ENCODE results near the gene SLC22A13.

The SLC22A13 gene, protein sequence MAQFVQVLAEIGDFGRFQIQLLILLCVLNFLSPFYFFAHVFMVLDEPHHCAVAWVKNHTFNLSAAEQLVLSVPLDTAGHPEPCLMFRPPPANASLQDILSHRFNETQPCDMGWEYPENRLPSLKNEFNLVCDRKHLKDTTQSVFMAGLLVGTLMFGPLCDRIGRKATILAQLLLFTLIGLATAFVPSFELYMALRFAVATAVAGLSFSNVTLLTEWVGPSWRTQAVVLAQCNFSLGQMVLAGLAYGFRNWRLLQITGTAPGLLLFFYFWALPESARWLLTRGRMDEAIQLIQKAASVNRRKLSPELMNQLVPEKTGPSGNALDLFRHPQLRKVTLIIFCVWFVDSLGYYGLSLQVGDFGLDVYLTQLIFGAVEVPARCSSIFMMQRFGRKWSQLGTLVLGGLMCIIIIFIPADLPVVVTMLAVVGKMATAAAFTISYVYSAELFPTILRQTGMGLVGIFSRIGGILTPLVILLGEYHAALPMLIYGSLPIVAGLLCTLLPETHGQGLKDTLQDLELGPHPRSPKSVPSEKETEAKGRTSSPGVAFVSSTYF

GRCh38 chr3:38265604-38266307 is at the start of gene SLC22A13:
Gene SLC22A13, plus strand, starts transcription at chr3:38265812. Its CDS starts 49 bp downstream, at chr3:38265861.
- no peak for DNase-seq (ENCODE audit: low read depth)
- no peak within 1 kb of the TSS for H3K4me3 ChIP-seq (ENCODE audit: low read depth, low read length)
- no peak for TF ChIP-seq CTCF (conservative IDR thresholded peaks at IDR 0.05; ENCODE audit: low read depth, low read length)

DNA sequence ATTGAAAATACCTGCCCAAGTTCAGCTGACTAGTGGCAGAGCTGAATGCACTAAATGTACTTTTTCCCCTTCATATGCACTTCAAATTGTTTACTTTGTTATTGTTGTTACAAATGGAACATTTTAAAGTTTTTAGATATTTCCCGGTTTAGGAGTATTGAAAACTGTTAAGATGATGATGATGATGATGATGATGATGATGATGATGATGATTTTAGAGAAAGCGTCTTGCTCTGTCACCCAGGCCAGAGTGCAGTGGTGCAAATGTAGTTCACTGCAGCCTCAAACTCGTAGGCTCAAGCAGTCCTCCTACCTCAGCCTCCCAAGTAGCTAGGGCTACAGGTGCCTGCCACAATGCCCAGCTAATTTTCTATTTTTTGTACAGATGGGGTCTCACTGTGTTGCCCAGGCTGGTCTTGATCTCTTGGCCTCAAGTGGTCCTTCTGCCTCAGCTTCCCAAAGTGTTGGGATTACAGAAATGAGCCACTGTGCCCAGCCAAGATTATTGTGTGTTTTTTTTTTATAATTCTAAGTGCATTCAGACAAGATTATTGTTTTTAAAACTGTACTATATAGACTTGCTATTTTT is 45.9 kb upstream of the SLC22A13 start:
- H3K4me3 ChIP-seq (ENCODE audit: low read depth, low read length) = no peak overlapping the region
- no peak for DNase-seq (ENCODE audit: low read depth)
- no peak for TF ChIP-seq CTCF (conservative IDR thresholded peaks at IDR 0.05; ENCODE audit: low read depth, low read length)

- no peak overlapping the region for H3K4me3 ChIP-seq (ENCODE audit: low read depth, low read length)
- TF ChIP-seq CTCF (conservative IDR thresholded peaks at IDR 0.05; ENCODE audit: low read depth, low read length) = no peak
- no peak for DNase-seq (ENCODE audit: low read depth)
Observed at GRCh38 chr3:38221005-38221404, 44.6 kb upstream of the SLC22A13 start.

DNA sequence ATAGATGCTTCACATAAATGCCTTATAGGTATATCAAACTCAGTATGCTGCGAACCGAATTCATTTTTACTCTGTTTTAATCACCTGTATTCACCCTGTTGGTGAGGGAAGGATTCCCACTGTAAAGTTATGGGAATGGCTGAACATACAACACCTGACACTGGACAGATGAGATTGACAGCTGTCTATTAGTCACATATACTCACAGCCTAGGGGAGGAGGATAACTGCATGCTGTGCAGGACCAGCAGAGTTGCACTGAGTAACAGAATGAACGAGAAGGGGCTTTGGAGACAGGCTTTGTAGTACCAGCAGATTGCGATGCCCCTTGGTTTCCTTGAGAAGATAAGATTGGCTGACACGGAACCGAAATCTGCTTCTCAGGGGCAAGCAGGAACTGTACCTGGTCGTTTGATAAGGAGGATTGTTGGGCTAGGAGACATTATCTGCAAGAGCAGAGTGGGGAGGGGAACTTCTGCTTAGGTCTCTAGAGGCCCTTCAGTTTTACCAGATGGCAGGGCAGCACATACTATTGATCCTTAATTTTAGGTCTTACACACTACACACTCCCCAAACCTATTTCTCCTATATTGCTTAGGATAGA is 43.5 kb upstream of the SLC22A13 start:
- DNase-seq (ENCODE audit: low read depth) = no peak
- no peak for TF ChIP-seq CTCF (conservative IDR thresholded peaks at IDR 0.05; ENCODE audit: low read depth, low read length)

DNA sequence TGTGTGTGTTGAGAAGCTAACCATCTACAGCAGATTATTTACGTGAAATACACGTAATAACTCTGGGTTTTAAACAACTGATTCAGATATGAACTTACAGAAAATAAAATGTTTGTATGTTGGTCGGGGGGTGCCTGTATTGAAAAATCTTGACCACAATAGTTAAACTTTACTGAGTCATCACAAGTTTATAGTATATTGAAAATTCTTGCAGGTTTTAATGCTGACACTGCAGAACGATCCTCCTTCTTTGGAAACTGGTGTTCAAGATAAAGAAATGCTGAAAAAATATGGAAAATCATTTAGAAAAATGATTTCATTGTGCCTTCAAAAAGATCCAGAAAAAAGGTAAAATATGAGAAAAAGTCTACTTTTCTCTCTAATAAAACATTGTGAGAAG is 41.3 kb upstream of the SLC22A13 start:
- peak; percentile 25 for DNase-seq (ENCODE audit: low read depth)
- H3K4me3 ChIP-seq (ENCODE audit: low read depth, low read length) = no peak overlapping the region
- TF ChIP-seq CTCF (conservative IDR thresholded peaks at IDR 0.05; ENCODE audit: low read depth, low read length) = no peak

More for the DNA sequence above, 43.5 kb upstream of the SLC22A13 start:
- no peak overlapping the region for H3K4me3 ChIP-seq (ENCODE audit: low read depth, low read length)

- peak; percentile 29 for DNase-seq (ENCODE audit: low read depth)
- no peak for TF ChIP-seq CTCF (conservative IDR thresholded peaks at IDR 0.05; ENCODE audit: low read depth, low read length)
- no peak overlapping the region for H3K4me3 ChIP-seq (ENCODE audit: low read depth, low read length)
Observed at GRCh38 chr3:38226273-38226672, 39.3 kb upstream of the SLC22A13 start.
